Activated gamma-delta T cell treated with Interleukin-2 at 50 U/mL for 16 hours (primary cell): ENCODE data around the gene CMTM2.

ENCODE experiments used
- DNase-seq: peaks from one replicate; pipeline ENCODE4 v3.0.0-alpha.2; 2020

CMTM2 gene

DNA sequence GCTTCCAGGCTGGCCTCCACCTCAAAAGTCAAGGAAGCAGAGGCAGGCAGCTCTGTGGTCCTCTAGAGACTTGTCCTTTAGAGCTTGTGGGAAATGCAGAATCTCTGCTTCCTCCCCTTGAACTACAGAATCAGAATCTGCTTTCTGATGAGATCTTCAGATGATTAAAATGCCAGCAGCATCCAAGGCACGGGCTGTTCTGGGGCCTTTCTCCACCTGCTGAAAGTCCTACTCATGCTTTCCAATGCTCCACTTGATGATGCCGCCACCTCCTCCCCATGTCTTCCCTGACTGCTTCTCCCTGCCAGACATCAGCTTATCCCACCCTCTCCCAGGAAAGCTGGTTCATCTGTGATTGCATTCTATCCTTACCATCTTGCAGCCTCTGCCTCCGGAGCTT is 58.5 kb downstream of the CMTM2 start:
- DNase-seq, result no peak
